ENCODE results near the gene PIM1.

PIM1 gene

GRCh38 chr6:37173493-37174195 is 3.7 kb downstream of the PIM1 start:
- TF ChIP-seq CTCF (IDR thresholded peaks at IDR 0.05; ENCODE audit: low read depth, low read length), result no peak
- no peak for DNase-seq (ENCODE audit: extremely low read depth, low read depth)

GRCh38 chr6:37174196-37174514 is 4.2 kb downstream of the PIM1 start:
- no peak for DNase-seq (ENCODE audit: extremely low read depth, low read depth)
- TF ChIP-seq CTCF (IDR thresholded peaks at IDR 0.05; ENCODE audit: low read depth, low read length), result no peak

GRCh38 chr6:37174515-37175331 is 4.8 kb downstream of the PIM1 start:
- no peak for TF ChIP-seq CTCF (IDR thresholded peaks at IDR 0.05; ENCODE audit: low read depth, low read length)
- no peak for DNase-seq (ENCODE audit: extremely low read depth, low read depth)

GRCh38 chr6:37175332-37176267 is 5.6 kb downstream of the PIM1 start:
- TF ChIP-seq CTCF (IDR thresholded peaks at IDR 0.05; ENCODE audit: low read depth, low read length), result no peak
- DNase-seq (ENCODE audit: extremely low read depth, low read depth), result no peak

GRCh38 chr6:37176268-37177076 is 6.5 kb downstream of the PIM1 start:
- TF ChIP-seq CTCF (IDR thresholded peaks at IDR 0.05; ENCODE audit: low read depth, low read length), result no peak
- no peak for DNase-seq (ENCODE audit: extremely low read depth, low read depth)

GRCh38 chr6:37177077-37177934 is 7.4 kb downstream of the PIM1 start:
- no peak for TF ChIP-seq CTCF (IDR thresholded peaks at IDR 0.05; ENCODE audit: low read depth, low read length)
- DNase-seq (ENCODE audit: extremely low read depth, low read depth), result no peak

Measured in AG09319 (cell line).